GM12878 (cell line): ENCODE data around the gene PIAS2.

Source experiments
- CHD1 ChIP-seq: IDR thresholded peaks from 2 replicates; pipeline ENCODE4 v1.6.1; 2012; ENCODE audit warnings: low read depth, low read length, improper control_type of control experiment
- NFYA ChIP-seq: IDR thresholded peaks from 2 replicates; pipeline ENCODE4 v1.6.1; 2011; ENCODE audit warnings: low read depth, mild to moderate bottlenecking, low read length, improper control_type of control experiment, borderline replicate concordance
- SMAD1 ChIP-seq: fragments of 450-650 bp; IDR thresholded peaks from 2 replicates; pipeline ENCODE4 v1.6.1; 2018; ENCODE audit warnings: mild to moderate bottlenecking, low read depth; ENCODE audit not compliant: partially characterized antibody
- STAT1 ChIP-seq: fragments of 450-650 bp; conservative IDR thresholded peaks from 2 replicates; pipeline ENCODE4 v1.6.1; 2014; ENCODE audit warnings: antibody characterized with exemption, mild to moderate bottlenecking
- SUZ12 ChIP-seq: fragments of 200-600 bp; sonication (generic); IDR thresholded peaks from one replicate; pipeline ENCODE4 v1.6.1; 2018; ENCODE audit warnings: antibody characterized with exemption, mild to moderate bottlenecking; ENCODE audit not compliant: unreplicated experiment
- ZBTB33 ChIP-seq: fragments of 450-650 bp; IDR thresholded peaks from 2 replicates; pipeline ENCODE4 v1.6.1; 2017; ENCODE audit warnings: mild to moderate bottlenecking

GRCh38 chr18:46877329-46877987 is 39.8 kb downstream of the PIAS2 start:
- no peak for TF ChIP-seq STAT1
- no peak for TF ChIP-seq CHD1
- no peak; the same call in 1 of the 2 replicates for TF ChIP-seq ZBTB33
- no peak for TF ChIP-seq SMAD1
- no peak for TF ChIP-seq SUZ12
- TF ChIP-seq NFYA: no peak
